ENCODE measurements around the gene ANKZF1.
A peak's percentile ranks its signal among the peaks of the same experiment; 100 is the strongest.

ANKZF1 gene

GRCh38 chr2:219228041-219228910 lies 1.3 kb upstream of the ANKZF1 start:
- Histone ChIP-seq H3K27me3 (ENCODE audit: control insufficient read depth in 2 of 2, insufficient read depth in 2 of 2, low read length in 2 of 2) (no peaks in the 10 kb centered on the region), H3K4me3 (ENCODE audit: low read length in 2 of 2) (peak overlapping the region; percentile 87 to 99), H3K9me3 (ENCODE audit: control insufficient read depth in 2 of 2, low read length in 2 of 2) (no peaks in the 10 kb centered on the region), H3K4me1 (ENCODE audit: control insufficient read depth in 2 of 2, insufficient read depth in 2 of 2, low read length in 2 of 2) (peaks cover 18 to 25% of the 10 kb centered on the region in 2 donors), H3K36me3 (ENCODE audit: control insufficient read depth in 2 of 2, insufficient read depth in 2 of 2, low read length in 2 of 2) (peaks cover 39 to 50% of the 10 kb centered on the region in 2 donors), H3K27ac (ENCODE audit: low read depth in 2 of 2, low read length in 2 of 2) (peak overlapping the region in 1 of 2 donors; percentile 92), H3K9ac (ENCODE audit: low read depth in 1 of 2, low read length in 2 of 2) (peak overlapping the region; percentile 93 to 95)

DNA sequence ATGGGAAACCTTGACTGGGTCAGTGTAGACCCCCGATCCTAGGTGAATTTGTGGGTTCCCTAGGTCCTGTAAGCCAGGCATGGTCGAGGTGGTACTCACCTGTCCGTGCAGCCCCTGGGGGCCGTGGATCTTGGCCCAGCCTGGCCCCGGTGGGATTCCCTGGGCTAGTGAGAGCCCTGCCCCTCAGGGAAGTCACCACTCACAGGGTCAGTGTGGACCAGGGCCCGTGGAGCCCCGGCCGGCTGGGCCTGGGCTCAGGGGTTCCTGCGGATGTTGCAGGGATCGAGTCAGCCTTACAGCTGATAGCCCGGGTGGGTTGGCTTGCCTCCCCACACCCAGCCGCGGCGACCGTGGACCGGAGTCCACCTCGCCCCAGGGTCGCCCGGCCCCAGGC lies 698 bp upstream of the ANKZF1 start:
- H3K36me3 ChIP-seq (ENCODE audit: control insufficient read depth in 2 of 2, insufficient read depth in 2 of 2, low read length in 2 of 2): peaks cover 39 to 50% of the 10 kb centered on the region in 2 donors
- peak overlapping the region; percentile 93 to 95 for H3K9ac ChIP-seq (ENCODE audit: low read depth in 1 of 2, low read length in 2 of 2)
- peak overlapping the region; percentile 92 to 96 for H3K27ac ChIP-seq (ENCODE audit: low read depth in 2 of 2, low read length in 2 of 2)
- H3K9me3 ChIP-seq (ENCODE audit: control insufficient read depth in 2 of 2, low read length in 2 of 2): no peaks in the 10 kb centered on the region
- H3K4me3 ChIP-seq (ENCODE audit: low read length in 2 of 2): peak overlapping the region; percentile 87 to 99
- peaks cover 18 to 25% of the 10 kb centered on the region in 2 donors for H3K4me1 ChIP-seq (ENCODE audit: control insufficient read depth in 2 of 2, insufficient read depth in 2 of 2, low read length in 2 of 2)
- H3K27me3 ChIP-seq (ENCODE audit: control insufficient read depth in 2 of 2, insufficient read depth in 2 of 2, low read length in 2 of 2): no peaks in the 10 kb centered on the region

GRCh38 chr2:219230059-219230540 lies 494 bp downstream of the ANKZF1 start:
- peak overlapping the region; percentile 87 to 99 for H3K4me3 ChIP-seq (ENCODE audit: low read length in 2 of 2)
- peaks cover 18 to 25% of the 10 kb centered on the region in 2 donors for H3K4me1 ChIP-seq (ENCODE audit: control insufficient read depth in 2 of 2, insufficient read depth in 2 of 2, low read length in 2 of 2)
- H3K9me3 ChIP-seq (ENCODE audit: control insufficient read depth in 2 of 2, low read length in 2 of 2): no peaks in the 10 kb centered on the region
- peak overlapping the region; percentile 73 to 92 for H3K9ac ChIP-seq (ENCODE audit: low read depth in 1 of 2, low read length in 2 of 2)
- H3K27ac ChIP-seq (ENCODE audit: low read depth in 2 of 2, low read length in 2 of 2): peak overlapping the region; percentile 91 to 92
- H3K36me3 ChIP-seq (ENCODE audit: control insufficient read depth in 2 of 2, insufficient read depth in 2 of 2, low read length in 2 of 2): peaks cover 39 to 50% of the 10 kb centered on the region in 2 donors
- H3K27me3 ChIP-seq (ENCODE audit: control insufficient read depth in 2 of 2, insufficient read depth in 2 of 2, low read length in 2 of 2): no peaks in the 10 kb centered on the region

DNA sequence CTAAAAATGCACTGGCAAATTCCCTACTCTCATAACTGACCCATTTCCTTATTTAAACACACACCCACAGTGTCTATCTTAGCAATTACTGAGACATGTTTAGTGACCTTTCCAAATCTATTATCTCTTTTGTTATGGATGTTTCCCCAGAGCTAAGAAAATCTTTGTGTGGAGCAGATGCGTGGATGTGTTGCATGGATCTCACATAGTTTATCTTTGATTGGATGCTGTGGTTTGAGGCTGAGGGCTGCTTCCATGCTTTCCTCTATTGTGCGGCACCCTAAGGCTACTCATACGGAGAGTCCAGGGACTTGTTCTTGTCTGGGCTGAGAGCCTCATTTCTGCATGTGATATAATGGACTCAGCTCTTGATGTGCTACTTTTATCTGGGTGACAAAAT lies 4.7 kb downstream of the ANKZF1 start:
- Histone ChIP-seq H3K4me3 (ENCODE audit: low read length in 2 of 2) (no peak overlapping the region), H3K27me3 (ENCODE audit: control insufficient read depth in 2 of 2, insufficient read depth in 2 of 2, low read length in 2 of 2) (no peaks in the 10 kb centered on the region), H3K4me1 (ENCODE audit: control insufficient read depth in 2 of 2, insufficient read depth in 2 of 2, low read length in 2 of 2) (peaks cover 6 to 12% of the 10 kb centered on the region in 2 donors), H3K9me3 (ENCODE audit: control insufficient read depth in 2 of 2, low read length in 2 of 2) (no peaks in the 10 kb centered on the region), H3K36me3 (ENCODE audit: control insufficient read depth in 2 of 2, insufficient read depth in 2 of 2, low read length in 2 of 2) (peaks cover 60 to 70% of the 10 kb centered on the region in 2 donors), H3K9ac (ENCODE audit: low read depth in 1 of 2, low read length in 2 of 2) (no peak overlapping the region), H3K27ac (ENCODE audit: low read depth in 2 of 2, low read length in 2 of 2) (no peak overlapping the region)

DNA sequence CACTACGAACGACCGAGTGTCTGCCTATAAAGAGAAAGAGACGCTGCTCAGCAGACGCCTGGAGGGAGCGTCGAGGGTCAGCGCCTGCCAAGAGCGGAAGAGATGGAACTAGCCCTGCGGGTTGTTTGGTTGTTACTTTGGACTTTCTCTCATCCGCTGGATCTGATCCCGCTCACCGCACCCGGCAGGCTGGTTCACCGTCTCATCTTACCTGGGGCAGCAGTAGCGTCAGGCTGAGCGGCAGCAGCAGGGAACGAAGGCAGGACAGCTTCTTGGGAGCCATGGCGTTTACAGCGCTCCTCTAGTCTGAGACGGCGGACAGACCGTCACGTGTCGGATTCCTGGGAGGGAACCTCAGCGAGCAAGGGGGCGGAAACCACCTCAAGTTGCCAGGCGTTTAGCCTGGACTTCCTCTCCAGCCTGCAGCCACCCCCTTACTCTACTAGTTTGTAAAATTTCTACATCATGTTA lies 13.7 kb downstream of the ANKZF1 start:
- H3K36me3 ChIP-seq (ENCODE audit: control insufficient read depth in 2 of 2, insufficient read depth in 2 of 2, low read length in 2 of 2): peaks cover 7 to 21% of the 10 kb centered on the region in 2 donors
- H3K9me3 ChIP-seq (ENCODE audit: control insufficient read depth in 2 of 2, low read length in 2 of 2): no peaks in the 10 kb centered on the region
- H3K27me3 ChIP-seq (ENCODE audit: control insufficient read depth in 2 of 2, insufficient read depth in 2 of 2, low read length in 2 of 2): no peaks in the 10 kb centered on the region
- peak overlapping the region; percentile 7 to 24 for H3K27ac ChIP-seq (ENCODE audit: low read depth in 2 of 2, low read length in 2 of 2)
- peak overlapping the region in 1 of 2 donors; percentile 34 for H3K9ac ChIP-seq (ENCODE audit: low read depth in 1 of 2, low read length in 2 of 2)
- peaks cover 30 to 38% of the 10 kb centered on the region in 2 donors for H3K4me1 ChIP-seq (ENCODE audit: control insufficient read depth in 2 of 2, insufficient read depth in 2 of 2, low read length in 2 of 2)
- H3K4me3 ChIP-seq (ENCODE audit: low read length in 2 of 2): peak overlapping the region; percentile 34 to 66

GRCh38 chr2:219244789-219245147 lies 15.2 kb downstream of the ANKZF1 start:
- H3K9me3 ChIP-seq (ENCODE audit: control insufficient read depth in 2 of 2, low read length in 2 of 2): no peaks in the 10 kb centered on the region
- H3K27ac ChIP-seq (ENCODE audit: low read depth in 2 of 2, low read length in 2 of 2): peak overlapping the region; percentile 90 to 94
- H3K27me3 ChIP-seq (ENCODE audit: control insufficient read depth in 2 of 2, insufficient read depth in 2 of 2, low read length in 2 of 2): no peaks in the 10 kb centered on the region
- H3K9ac ChIP-seq (ENCODE audit: low read depth in 1 of 2, low read length in 2 of 2): peak overlapping the region; percentile 90 to 97
- H3K36me3 ChIP-seq (ENCODE audit: control insufficient read depth in 2 of 2, insufficient read depth in 2 of 2, low read length in 2 of 2): peaks cover 7 to 17% of the 10 kb centered on the region in 2 donors
- peaks cover 45 to 52% of the 10 kb centered on the region in 2 donors for H3K4me1 ChIP-seq (ENCODE audit: control insufficient read depth in 2 of 2, insufficient read depth in 2 of 2, low read length in 2 of 2)
- H3K4me3 ChIP-seq (ENCODE audit: low read length in 2 of 2): peak overlapping the region; percentile 82 to 88

- Histone ChIP-seq H3K36me3 (ENCODE audit: control insufficient read depth in 2 of 2, insufficient read depth in 2 of 2, low read length in 2 of 2) (peaks cover 9 to 22% of the 10 kb centered on the region in 2 donors), H3K4me1 (ENCODE audit: control insufficient read depth in 2 of 2, insufficient read depth in 2 of 2, low read length in 2 of 2) (peaks cover 50 to 58% of the 10 kb centered on the region in 2 donors)
Observed at GRCh38 chr2:219245148-219245898, 15.7 kb downstream of the ANKZF1 start, which contains the start of the genes GLB1L and STK16. Gene GLB1L, minus strand, starts transcription at chr2:219245444. Its CDS starts 1,871 bp downstream, at chr2:219243573. Gene STK16, plus strand, starts transcription at chr2:219245479. Its CDS starts 521 bp downstream, at chr2:219246000.

DNA sequence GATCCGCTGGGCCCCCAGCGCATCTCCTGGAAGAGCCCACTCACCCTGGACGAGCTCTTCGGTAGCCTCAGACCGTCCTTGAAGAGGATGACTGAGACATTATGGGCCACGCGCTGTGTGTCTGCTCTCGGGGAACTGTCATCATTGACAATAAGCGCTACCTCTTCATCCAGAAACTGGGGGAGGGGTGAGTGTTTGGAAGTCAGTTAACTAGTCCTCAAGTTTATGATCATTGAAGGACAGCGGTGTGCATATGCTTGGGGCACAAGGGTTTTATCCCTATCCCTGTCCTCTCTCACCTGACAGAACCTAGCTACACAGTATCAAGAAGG lies 16.3 kb downstream of the ANKZF1 start:
- Histone ChIP-seq H3K27me3 (ENCODE audit: control insufficient read depth in 2 of 2, insufficient read depth in 2 of 2, low read length in 2 of 2) (no peaks in the 10 kb centered on the region), H3K36me3 (ENCODE audit: control insufficient read depth in 2 of 2, insufficient read depth in 2 of 2, low read length in 2 of 2) (peaks cover 14 to 27% of the 10 kb centered on the region in 2 donors), H3K9ac (ENCODE audit: low read depth in 1 of 2, low read length in 2 of 2) (peak overlapping the region; percentile 90 to 97), H3K4me1 (ENCODE audit: control insufficient read depth in 2 of 2, insufficient read depth in 2 of 2, low read length in 2 of 2) (peaks cover 56 to 63% of the 10 kb centered on the region in 2 donors), H3K27ac (ENCODE audit: low read depth in 2 of 2, low read length in 2 of 2) (peak overlapping the region; percentile 90 to 94), H3K9me3 (ENCODE audit: control insufficient read depth in 2 of 2, low read length in 2 of 2) (no peaks in the 10 kb centered on the region), H3K4me3 (ENCODE audit: low read length in 2 of 2) (peak overlapping the region; percentile 82 to 88)

More at GRCh38 chr2:219245148-219245898, 15.7 kb downstream of the ANKZF1 start, which contains the start of the genes GLB1L and STK16:
- Histone ChIP-seq H3K9ac (ENCODE audit: low read depth in 1 of 2, low read length in 2 of 2) (peak within 1 kb of the TSS; percentile 90 to 97), H3K27ac (ENCODE audit: low read depth in 2 of 2, low read length in 2 of 2) (peak within 1 kb of the TSS; percentile 90 to 94), H3K4me3 (ENCODE audit: low read length in 2 of 2) (peak within 1 kb of the TSS; percentile 82 to 88), H3K9me3 (ENCODE audit: control insufficient read depth in 2 of 2, low read length in 2 of 2) (no peaks in the 10 kb centered on the region), H3K27me3 (ENCODE audit: control insufficient read depth in 2 of 2, insufficient read depth in 2 of 2, low read length in 2 of 2) (no peaks in the 10 kb centered on the region)

DNA sequence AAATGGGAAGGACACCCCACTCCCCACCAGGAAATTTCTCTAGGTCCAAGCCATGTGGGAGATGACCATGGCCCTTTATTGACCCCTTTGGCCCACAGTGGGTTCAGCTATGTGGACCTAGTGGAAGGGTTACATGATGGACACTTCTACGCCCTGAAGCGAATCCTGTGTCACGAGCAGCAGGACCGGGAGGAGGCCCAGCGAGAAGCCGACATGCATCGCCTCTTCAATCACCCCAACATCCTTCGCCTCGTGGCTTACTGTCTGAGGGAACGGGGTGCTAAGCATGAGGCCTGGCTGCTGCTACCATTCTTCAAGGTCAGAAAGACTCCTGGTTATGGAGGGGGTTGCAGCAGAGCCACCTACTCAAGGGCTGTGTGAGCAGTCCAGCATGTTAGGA lies 17.0 kb downstream of the ANKZF1 start:
- peak overlapping the region in 1 of 2 donors; percentile 97 for H3K9ac ChIP-seq (ENCODE audit: low read depth in 1 of 2, low read length in 2 of 2)
- H3K27me3 ChIP-seq (ENCODE audit: control insufficient read depth in 2 of 2, insufficient read depth in 2 of 2, low read length in 2 of 2): no peaks in the 10 kb centered on the region
- H3K4me1 ChIP-seq (ENCODE audit: control insufficient read depth in 2 of 2, insufficient read depth in 2 of 2, low read length in 2 of 2): peaks cover 62 to 68% of the 10 kb centered on the region in 2 donors
- peaks cover 17 to 31% of the 10 kb centered on the region in 2 donors for H3K36me3 ChIP-seq (ENCODE audit: control insufficient read depth in 2 of 2, insufficient read depth in 2 of 2, low read length in 2 of 2)
- no peaks in the 10 kb centered on the region for H3K9me3 ChIP-seq (ENCODE audit: control insufficient read depth in 2 of 2, low read length in 2 of 2)
- H3K4me3 ChIP-seq (ENCODE audit: low read length in 2 of 2): peak overlapping the region in 1 of 2 donors; percentile 88
- H3K27ac ChIP-seq (ENCODE audit: low read depth in 2 of 2, low read length in 2 of 2): peak overlapping the region in 1 of 2 donors; percentile 98

Measured in mucosa of rectum (tissue), 2 donors.